ENCODE results near the gene RPL27.

RPL27 gene

DNA sequence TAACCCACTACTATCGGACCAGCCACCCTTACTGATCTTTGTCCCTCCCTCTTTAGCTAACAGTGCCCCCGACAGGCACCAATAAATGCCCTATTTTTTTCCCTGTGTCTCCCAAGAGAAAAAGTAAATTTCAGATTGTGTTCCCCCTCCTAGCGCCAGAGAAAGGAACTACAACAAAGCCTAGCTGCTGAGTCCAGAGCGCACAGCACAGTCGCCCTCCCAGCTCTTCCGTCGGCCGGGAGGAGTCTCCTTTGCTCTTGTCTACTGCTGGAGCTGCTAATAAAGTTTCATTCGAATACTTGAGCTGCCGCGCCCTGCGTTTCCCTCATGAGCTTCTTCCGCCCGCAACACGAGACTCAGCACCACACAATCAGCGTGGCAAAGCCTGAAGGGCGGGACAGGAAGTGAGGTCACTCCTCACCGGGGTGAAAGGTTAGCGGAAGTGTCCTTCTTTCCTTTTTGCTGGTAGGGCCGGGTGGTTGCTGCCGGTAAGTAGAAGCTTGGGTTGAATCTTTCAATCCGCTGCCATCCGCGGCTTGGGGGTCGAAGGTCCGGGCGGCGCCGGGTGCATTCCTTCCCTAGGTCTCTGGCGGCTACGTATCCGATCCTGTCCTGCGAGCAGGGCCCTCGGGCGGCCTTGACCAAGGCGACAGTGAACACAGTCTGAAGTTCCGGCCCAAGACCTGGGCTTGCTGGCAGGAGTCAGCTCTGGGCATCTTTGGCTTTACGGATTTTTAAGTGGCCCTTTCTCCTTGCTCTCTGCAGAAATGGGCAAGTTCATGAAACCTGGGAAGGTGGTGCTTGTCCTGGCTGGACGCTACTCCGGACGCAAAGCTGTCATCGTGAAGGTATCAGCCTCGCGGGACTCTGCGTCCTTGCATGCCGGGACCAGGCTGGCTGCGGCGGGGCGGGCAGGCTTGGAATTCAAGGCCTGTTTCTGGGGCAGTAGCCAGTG is at the start of gene RPL27:
TSS of gene RPL27 (plus strand) at position 436 of the 955 bp plus-strand sequence. CDS start at position 768, 332 bp downstream.
- peak within 1 kb of the TSS; percentile 100 for H3K4me3 ChIP-seq (ENCODE audit: low read depth, low read length)
- TF ChIP-seq, protein P1, sequence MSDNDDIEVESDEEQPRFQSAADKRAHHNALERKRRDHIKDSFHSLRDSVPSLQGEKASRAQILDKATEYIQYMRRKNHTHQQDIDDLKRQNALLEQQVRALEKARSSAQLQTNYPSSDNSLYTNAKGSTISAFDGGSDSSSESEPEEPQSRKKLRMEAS (IDR thresholded peaks at IDR 0.05; ENCODE audit: low read depth, low read length) = peak; percentile 96
- TF ChIP-seq, protein P2, sequence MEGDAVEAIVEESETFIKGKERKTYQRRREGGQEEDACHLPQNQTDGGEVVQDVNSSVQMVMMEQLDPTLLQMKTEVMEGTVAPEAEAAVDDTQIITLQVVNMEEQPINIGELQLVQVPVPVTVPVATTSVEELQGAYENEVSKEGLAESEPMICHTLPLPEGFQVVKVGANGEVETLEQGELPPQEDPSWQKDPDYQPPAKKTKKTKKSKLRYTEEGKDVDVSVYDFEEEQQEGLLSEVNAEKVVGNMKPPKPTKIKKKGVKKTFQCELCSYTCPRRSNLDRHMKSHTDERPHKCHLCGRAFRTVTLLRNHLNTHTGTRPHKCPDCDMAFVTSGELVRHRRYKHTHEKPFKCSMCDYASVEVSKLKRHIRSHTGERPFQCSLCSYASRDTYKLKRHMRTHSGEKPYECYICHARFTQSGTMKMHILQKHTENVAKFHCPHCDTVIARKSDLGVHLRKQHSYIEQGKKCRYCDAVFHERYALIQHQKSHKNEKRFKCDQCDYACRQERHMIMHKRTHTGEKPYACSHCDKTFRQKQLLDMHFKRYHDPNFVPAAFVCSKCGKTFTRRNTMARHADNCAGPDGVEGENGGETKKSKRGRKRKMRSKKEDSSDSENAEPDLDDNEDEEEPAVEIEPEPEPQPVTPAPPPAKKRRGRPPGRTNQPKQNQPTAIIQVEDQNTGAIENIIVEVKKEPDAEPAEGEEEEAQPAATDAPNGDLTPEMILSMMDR (IDR thresholded peaks at IDR 0.05; ENCODE audit: low read depth, low read length) = peak; percentile 83
- peak; percentile 92 for TF ChIP-seq POLR2A (IDR thresholded peaks at IDR 0.05; ENCODE audit: extremely low read depth, insufficient read length)
- peak; percentile 98 for TF ChIP-seq MYC (IDR thresholded peaks at IDR 0.05; ENCODE audit: low read depth, low read length)
- peak; percentile 99 for DNase-seq (ENCODE audit: low read depth)

DNA sequence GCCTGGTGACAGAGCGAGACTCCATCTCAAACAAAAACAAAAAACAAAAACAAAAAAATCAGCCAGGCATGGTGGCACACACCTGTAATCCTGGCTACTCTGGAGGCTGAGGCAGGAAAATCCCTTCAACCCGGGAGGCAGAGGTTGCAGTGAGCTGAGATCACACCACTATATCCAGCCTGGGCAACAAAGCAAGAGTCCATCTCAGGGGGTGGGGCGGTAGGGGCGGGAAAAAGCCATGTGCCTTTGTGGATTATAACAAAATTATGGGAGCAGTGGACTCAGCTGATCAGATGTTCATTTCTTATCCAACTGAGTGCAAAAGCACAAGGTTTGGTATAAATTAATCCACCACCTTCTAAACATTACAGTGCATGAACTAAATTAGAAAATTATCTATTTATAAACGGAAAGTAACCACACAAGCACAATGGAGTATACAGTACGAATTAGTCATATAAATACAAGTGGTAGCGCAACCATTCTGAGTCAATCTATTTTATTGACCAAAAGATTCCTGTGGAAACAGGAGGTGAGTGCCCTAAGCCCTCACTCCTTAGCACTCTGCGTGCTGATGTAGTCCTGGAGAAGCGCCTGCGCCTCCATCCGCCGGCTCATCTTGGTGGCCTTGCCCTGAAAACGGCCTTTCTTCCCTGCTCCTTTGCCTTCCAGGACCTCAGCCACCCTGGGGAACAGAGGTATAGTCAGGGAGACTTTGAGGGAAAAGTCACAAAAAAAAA is 48.0 kb upstream of the RPL27 start:
- DNase-seq (ENCODE audit: low read depth) = no peak
- no peak overlapping the region for H3K4me3 ChIP-seq (ENCODE audit: low read depth, low read length)
- TF ChIP-seq, protein P2 (IDR thresholded peaks at IDR 0.05; ENCODE audit: low read depth, low read length) = no peak
- TF ChIP-seq MYC (IDR thresholded peaks at IDR 0.05; ENCODE audit: low read depth, low read length) (no peak), POLR2A (IDR thresholded peaks at IDR 0.05; ENCODE audit: extremely low read depth, insufficient read length) (no peak)
- TF ChIP-seq, protein P1 (IDR thresholded peaks at IDR 0.05; ENCODE audit: low read depth, low read length) = no peak

DNA sequence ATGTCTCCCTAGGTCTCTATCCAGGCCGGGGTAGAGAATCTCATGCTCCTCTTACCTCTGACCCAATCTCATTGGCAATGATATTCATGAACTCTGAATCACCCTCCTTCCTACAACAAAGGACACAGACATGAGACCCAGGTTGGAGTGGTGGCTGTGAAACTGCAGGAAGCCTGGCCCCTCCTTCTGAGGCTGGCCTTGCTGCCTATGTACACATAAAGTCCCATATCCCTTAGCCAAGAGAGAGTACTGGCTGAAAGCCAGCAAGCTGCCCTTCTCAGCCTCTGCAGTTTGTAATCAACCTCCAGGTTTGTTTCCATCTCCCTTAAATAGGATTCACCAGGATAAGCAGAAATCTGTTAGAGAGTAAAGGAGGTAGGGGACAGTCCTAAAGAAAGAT is 44.5 kb upstream of the RPL27 start:
- no peak for TF ChIP-seq POLR2A (IDR thresholded peaks at IDR 0.05; ENCODE audit: extremely low read depth, insufficient read length)
- TF ChIP-seq, protein P2 (IDR thresholded peaks at IDR 0.05; ENCODE audit: low read depth, low read length) = no peak
- DNase-seq (ENCODE audit: low read depth) = no peak
- H3K4me3 ChIP-seq (ENCODE audit: low read depth, low read length) = no peak overlapping the region

DNA sequence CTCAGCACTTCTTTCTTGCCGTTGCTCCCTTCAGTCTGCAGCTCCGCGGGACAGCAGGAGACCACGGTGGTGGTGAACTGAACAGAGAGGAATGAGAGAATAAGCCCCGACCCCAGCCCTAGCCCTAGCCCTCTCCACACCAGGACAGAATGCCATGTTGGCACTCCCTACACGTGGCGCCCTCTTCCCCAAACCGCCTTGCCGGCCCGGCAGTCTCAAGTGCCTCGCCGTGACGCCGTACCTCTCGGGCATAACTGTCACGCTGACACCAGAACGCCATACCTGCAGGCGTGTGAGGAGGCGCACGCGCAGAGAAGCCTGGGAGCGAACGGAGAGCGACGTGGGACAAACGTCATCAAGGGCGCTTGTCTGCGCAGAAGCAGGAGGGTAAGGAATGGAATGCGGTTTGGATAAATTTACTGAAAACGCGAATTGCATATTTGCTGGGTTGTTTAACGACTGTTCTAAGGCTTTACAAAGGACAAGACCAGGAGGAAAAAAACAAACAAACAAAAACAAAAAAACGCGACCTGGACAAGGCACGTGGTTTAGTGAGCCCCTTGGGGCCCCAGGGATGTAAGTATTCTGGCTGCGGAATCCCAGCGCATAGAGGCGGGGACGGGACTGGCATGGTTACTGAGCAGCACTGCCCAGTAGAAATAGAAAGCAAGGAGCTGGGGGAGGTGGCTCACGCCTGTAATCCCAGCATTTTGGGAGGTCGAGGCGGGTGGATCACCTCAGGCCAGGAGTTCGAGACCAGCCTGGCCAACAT is 33.9 kb upstream of the RPL27 start, which contains the start of gene AARSD1:
TSS of gene AARSD1 (minus strand) at position 294 of the 772 bp plus-strand sequence. CDS start at position 280, 14 bp downstream.
- H3K4me3 ChIP-seq (ENCODE audit: low read depth, low read length) = peak within 1 kb of the TSS; percentile 94
- peak; percentile 93 for TF ChIP-seq POLR2A (IDR thresholded peaks at IDR 0.05; ENCODE audit: extremely low read depth, insufficient read length)
- TF ChIP-seq, protein P1 (IDR thresholded peaks at IDR 0.05; ENCODE audit: low read depth, low read length) = peak; percentile 90
- TF ChIP-seq, protein P2 (IDR thresholded peaks at IDR 0.05; ENCODE audit: low read depth, low read length) = no peak
- TF ChIP-seq MYC (IDR thresholded peaks at IDR 0.05; ENCODE audit: low read depth, low read length) = peak; percentile 93
- peak; percentile 96 for DNase-seq (ENCODE audit: low read depth)

DNA sequence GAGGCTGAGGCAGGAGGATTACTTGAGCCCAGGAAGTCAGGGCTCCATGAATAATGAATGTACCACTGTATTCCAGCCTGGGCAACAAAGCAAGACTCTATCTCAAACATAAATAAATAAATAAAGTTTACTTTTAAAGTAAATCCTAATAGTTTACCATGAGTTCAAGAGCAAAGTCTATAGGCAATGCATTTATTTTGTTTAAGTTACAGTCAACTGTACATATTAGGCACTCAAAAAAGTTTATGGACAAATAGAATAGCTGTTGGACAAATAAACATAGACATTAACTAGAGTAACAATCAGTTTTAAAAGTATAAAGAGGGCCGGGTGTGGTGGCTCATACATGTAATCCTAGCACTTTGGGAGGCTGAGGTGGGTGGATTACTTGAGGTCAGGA is 30.3 kb upstream of the RPL27 start:
- no peak overlapping the region for H3K4me3 ChIP-seq (ENCODE audit: low read depth, low read length)
- no peak for DNase-seq (ENCODE audit: low read depth)
- TF ChIP-seq, protein P1 (IDR thresholded peaks at IDR 0.05; ENCODE audit: low read depth, low read length) = no peak
- TF ChIP-seq, protein P2 (IDR thresholded peaks at IDR 0.05; ENCODE audit: low read depth, low read length) = no peak
- TF ChIP-seq POLR2A (IDR thresholded peaks at IDR 0.05; ENCODE audit: extremely low read depth, insufficient read length) (no peak), MYC (IDR thresholded peaks at IDR 0.05; ENCODE audit: low read depth, low read length) (no peak)
